GM18505 (cell line): ENCODE data around the gene FAM13C.

Experiments used
- ATAC-seq: cut with Tn5 transposase; IDR thresholded peaks from one replicate; pipeline ENCODE4 v1.9.1; 2021; ENCODE audit not compliant: unreplicated experiment
- POLR2A ChIP-seq: IDR thresholded peaks from 4 replicates; pipeline ENCODE4 v1.6.1; 2011; ENCODE audit warnings: borderline replicate concordance; ENCODE audit not compliant: insufficient read depth, insufficient read length; ENCODE audit errors: extremely low read depth

FAM13C gene

GRCh38 chr10:59299933-59300332, 62.4 kb downstream of the FAM13C start:
- ATAC-seq = no peak

GRCh38 chr10:59290448-59290847, 71.9 kb downstream of the FAM13C start:
- TF ChIP-seq POLR2A = no peak
- ATAC-seq = no peak

More at GRCh38 chr10:59299933-59300332, 62.4 kb downstream of the FAM13C start:
- TF ChIP-seq POLR2A = no peak

GRCh38 chr10:59289853-59290252, 72.5 kb downstream of the FAM13C start:
- no peak for ATAC-seq
- TF ChIP-seq POLR2A = no peak

GRCh38 chr10:59287587-59288255, 74.6 kb downstream of the FAM13C start:
- TF ChIP-seq POLR2A = no peak
- no peak for ATAC-seq

GRCh38 chr10:59285848-59286247, 76.5 kb downstream of the FAM13C start:
- no peak for ATAC-seq
- no peak for TF ChIP-seq POLR2A

- ATAC-seq = no peak
Observed at GRCh38 chr10:59285073-59285472, 77.3 kb downstream of the FAM13C start.

GRCh38 chr10:59284118-59284975, 78.0 kb downstream of the FAM13C start:
- no peak for TF ChIP-seq POLR2A
- ATAC-seq = no peak

More at GRCh38 chr10:59285073-59285472, 77.3 kb downstream of the FAM13C start:
- no peak for TF ChIP-seq POLR2A

GRCh38 chr10:59283456-59284091, 78.8 kb downstream of the FAM13C start:
- no peak for ATAC-seq
- TF ChIP-seq POLR2A = no peak

GRCh38 chr10:59281861-59282260, 80.5 kb downstream of the FAM13C start:
- no peak for TF ChIP-seq POLR2A
- no peak for ATAC-seq

- TF ChIP-seq POLR2A = no peak
- ATAC-seq = no peak
Observed at GRCh38 chr10:59279991-59280505, 82.3 kb downstream of the FAM13C start.

- ATAC-seq = no peak
- TF ChIP-seq POLR2A = no peak
Observed at GRCh38 chr10:59279476-59279875, 82.9 kb downstream of the FAM13C start.

GRCh38 chr10:59276919-59277318, 85.4 kb downstream of the FAM13C start:
- no peak for TF ChIP-seq POLR2A
- ATAC-seq = no peak

GRCh38 chr10:59276133-59276532, 86.2 kb downstream of the FAM13C start:
- no peak for ATAC-seq
- TF ChIP-seq POLR2A = no peak
